GOT3 (cell line): ENCODE data around the gene CHST11.
"Not testable (repeated sequence)": the region's sequence is repeated elsewhere in the genome, so short reads cannot be mapped to it uniquely, and the experiment has no call there.

Experiments used
- DNase-seq: peaks from one replicate; lab custom pipeline; 2025; ENCODE audit warnings: mixed read lengths; lab: John Stamatoyannopoulos, UW

Gene CHST11

DNA sequence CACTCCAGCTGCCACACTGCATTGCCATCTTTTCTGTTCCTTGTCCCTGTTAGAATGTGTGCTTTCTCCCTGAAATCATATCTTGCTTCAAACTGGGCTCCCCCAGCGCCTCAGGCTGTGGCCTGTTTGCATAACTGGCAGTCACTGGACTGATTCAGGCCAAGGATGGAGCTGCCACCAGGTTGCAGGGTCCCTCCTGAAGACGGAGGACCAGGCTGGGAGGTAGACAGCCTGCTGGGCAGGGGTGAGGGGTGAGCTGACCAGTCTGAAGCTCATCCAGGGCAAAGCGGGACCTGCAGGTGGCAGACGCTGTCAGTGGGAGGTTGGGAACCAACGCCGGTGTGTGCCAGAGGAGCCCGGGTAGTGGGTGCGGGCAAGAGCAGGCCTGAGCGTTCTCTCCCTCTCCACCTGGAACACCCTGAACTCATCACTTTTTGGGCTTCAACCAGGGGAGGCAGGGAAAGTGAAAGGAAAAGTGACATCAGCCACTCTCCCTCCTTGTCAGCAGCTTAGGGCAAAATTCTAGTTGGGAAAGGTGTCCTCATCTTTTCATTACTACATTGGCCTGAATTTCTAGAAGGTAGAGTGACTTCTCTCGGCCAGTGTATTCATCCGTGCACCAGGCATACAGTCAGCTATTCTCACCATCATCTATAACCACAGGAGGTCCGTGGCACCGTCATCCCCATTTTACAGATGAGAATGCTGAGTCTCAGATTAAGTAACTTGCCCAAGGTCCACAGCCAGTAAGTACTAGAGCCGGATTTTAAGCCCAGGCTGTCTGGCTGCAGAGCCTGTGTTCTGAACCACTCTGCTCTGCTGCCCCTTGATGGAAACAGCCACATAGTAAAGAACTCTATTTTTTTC, 282.3 kb downstream of the CHST11 start:
- no peak for DNase-seq

DNA sequence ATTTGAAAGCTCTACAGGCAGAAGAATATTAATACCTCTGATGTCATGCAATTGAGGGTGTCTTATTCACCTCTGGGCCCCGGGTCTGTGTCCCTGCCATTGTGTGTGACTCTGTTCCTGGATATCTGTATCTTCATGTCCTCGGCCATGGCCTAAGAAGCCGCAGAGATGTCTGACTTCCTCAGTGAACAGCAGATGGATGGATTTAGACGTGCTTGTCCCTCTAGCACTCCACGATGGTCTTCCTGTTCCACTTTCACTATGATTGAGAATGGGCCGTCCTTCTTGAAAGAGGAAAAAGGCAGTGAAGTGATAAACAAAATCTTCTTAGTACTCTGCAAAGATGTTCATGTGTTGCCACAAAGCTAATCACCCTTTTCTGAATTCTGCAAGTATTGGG, 283.9 kb downstream of the CHST11 start:
- DNase-seq, result no peak

DNA sequence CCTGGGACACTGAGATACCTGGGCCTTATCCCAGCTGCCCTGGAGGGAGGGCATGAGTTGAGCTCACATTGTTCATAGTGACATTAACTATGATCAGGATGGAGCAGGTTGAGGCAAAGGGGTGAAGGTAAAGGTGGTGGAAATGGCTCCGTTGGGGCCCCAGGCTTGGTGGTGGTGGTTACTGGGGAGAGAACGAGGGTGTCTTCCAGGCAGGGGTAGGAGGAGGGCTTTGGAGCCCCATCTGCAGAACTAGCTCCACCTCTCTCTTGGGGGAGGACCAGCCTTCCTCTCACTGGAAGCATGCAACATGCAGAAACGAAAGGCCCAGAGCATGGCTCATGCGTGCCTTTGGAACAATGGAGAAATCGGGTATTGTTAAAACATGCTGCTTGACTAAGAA, 284.3 kb downstream of the CHST11 start:
- DNase-seq, result no peak

DNA sequence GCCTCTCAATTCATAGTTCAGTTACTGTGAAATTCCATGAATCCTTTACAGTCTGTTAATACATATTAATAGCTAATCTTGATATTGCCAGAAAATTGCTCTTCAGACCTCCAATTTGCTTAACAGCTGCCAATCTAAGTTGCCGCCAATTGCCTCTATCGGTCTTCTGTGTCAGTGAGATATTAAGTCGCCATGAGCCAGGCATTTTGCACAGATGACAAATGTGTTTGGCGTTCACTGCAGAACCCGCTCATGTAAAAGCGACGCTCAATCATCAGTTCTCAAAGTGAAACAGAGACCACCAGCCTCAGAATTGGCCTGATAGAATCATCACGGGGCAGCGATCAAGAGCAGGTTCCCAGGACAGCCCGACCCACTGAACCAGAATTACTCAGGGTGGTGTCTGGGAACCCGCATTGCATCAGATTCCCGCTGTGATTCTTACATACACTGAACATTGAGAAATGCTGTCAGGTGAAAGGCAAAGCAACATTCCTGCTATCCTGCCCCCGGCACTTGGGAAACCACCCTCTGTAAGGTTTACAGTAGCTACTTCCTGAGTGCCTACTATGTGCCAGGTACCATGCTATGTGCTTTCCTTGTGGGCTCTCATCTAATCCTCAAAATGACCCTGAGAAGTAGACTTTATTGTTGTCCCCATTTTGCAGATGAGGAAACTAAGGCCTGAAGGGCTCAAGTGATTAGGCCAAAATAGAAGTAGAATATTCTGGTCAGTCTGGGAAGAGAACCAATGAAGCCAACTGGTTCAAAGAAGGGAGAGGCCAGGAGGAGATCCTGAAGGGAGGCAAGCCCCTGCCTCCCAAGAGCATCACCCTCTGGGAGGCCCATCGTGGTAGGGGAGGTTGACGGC, 285.0 kb downstream of the CHST11 start:
- no peak for DNase-seq

DNA sequence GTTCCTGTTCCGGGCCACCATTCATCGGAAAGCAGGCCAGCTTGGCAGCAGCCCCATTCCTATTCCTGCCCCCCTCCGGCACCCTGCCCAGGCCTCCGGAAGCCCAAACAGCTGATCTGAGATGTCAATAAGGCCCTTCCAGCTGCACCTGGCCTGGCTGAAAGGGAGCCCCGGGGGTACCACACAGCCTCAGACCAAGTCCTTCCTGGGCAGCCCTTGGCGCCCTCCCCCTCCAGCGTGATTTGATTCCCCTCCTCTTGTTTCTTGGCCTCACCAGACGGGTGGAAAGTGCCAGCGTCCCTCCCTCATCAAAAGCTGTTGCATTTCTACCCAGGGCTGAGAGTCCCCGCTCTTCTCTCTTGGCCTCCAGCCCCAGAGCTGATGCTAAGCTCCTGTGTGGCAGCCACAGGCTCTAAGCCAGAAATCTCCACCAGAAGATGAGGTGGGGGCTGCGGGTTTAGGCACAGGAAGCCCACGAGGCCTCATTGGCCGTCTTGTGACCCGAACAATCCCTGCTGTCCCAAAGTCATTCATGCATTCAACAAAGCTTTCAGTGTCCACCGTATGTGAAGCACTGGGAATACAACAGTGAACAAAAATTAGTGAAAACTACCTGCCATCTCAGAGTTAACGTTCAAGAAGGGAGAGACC, 285.9 kb downstream of the CHST11 start:
- no peak for DNase-seq

DNA sequence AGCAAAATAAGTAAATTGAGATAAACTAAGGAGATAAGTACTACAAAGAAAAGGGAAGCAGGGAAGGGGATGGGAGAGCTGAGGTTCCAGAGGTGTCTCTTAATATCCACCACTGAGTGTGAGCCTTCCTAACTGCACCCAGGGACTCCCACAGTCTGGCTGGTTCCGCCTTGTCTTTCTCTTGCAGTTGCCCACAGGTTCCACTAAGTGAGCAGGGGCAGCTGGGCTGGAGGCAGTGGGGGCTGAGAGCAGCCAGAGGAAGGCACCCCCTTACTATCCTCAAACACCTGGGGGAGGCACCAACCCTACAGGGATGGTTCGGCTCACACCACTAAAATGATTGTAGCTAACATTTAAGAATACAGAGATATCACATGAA, 286.4 kb downstream of the CHST11 start:
- no peak for DNase-seq

DNA sequence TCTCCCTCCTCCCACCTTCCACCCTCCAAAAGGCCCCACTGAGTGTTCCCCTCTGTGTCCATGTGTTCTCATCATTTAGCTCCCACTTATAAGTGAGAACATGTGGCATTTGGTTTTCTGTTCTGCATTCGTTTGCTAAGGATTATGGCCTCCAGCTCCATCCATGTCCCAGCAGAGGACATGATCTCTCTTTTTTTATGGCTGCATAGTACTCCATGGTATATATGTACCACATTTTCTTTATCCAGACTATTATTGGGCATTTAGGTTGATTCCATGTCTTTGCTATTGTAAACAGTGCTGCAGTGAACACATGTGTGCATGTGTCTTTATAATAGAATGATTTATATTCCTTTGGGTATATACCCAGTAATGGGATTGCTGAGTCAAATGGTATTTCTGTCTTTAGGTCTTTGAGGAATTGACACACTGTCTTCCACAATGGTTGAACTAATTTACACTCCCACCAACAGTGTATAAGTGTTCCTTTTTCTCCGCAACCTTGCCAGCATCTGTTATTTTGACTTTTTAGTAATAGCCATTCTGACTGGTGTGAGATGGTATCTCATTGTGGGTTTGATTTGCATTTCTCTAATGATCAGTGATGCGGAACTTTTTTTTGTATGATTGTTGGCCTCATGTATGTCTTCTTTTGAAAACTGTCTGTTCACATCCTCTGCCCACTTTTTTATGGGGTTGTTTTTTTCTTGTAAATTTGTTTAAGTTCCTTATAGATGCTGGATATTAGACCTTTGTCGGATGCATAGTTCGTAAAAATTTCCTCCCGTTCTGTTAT, 287.2 kb downstream of the CHST11 start:
- DNase-seq, result not testable (repeated sequence)

DNA sequence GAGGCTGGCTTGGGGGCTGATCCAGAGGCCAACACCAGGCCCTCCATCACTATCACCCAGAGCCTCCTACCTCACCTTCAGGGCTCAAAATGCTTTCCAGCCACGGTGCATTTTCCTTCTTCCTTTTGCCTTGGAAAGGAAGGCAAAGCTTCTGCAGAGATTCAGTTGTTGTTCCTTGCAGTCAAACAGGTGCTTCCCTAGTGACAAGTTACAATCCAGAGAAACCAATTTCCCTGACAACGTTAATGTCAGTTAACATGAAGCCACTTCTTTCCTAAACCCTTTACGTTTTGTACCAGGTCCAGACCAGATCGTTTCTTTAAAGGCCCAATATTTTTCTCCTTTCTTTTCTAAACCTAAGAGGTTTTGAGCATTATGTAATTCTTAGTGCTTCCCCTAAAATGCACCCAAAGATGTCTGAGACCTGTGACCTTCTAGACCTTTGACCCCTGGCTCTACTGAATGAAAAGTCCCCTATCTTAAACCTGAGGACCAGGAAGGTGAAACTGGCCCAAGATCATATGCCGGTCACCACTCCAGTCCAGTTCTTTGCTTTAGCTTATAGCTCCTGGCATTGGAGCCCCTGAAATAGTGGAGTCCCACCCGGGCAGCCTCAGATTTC, 289.8 kb downstream of the CHST11 start:
- no peak for DNase-seq

DNA sequence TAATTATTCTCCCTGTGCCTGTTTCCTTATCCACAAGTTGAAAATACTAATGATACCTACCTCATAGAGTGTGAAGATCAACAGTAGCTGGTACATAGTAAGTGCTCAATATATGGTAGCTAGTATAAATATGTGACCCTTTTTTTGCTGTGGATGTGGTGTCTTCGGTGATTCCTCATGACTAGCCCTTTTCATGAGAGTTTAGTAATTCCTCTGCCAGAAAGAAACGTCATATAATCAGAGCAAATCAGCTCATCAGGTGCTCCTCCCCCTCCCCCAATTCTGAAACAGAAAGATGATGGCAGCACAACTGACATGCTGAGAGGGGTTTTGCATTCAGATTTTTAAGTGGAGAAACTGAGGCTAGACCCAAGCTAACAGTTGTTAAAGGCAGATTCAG, 290.6 kb downstream of the CHST11 start:
- no peak for DNase-seq

DNA sequence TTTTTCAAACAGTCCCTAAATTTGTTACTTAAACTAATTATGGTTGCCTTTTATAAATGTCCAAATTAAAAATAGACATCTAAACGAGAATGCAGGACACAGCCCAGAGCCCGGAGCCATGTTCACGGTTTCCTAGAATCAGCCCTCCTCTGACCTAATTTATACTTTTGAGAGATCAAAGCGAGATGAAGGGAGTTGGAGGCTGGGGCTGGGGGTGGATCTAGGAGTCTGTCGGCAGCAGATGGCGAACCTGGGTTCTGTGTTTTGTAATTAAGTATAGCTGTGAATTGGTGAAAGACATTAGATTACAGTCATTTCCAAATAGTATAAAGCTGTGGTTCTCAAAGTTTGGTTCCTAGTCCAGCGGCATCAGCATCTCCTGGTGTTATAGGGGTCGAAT, 291.2 kb downstream of the CHST11 start:
- DNase-seq, result no peak

DNA sequence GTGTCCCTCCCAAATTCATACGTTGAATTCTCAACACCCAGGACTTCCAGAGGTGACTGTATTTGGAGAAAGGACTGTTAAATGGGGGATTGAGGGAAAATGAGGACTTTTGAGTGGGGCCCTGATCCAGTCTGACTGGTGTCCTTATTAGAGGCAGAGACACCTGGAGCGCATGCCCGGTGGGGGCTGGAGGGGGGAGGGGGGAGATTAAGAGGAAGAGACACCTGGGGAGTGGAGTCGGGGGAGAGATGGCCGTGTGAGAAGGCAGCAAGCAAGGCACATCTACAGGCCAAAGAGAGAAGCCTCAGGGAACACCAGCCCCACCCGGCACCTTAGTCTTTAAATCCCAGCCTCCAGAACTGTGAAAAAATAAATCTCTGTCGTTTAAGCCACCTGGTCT, 291.6 kb downstream of the CHST11 start:
- DNase-seq, result no peak

DNA sequence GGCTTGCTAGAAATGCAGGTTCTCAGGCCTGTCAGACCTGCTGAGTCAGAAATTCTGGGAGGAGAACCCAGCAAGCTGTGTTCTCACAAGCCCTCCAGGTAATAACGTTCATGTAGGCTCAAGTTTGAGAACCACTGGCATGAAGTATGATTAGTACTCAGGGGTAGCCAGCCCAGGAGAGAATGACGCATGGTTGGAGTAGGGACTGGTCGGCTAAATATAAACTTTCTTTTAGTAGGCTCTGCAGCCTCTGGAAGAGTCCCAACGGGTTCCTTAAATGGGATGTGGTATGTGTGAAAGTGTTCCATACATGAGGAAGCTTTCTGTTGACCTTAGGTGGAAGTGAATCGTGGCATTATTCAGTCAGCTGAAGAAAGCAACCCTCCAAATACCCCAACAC, 292.0 kb downstream of the CHST11 start:
- DNase-seq, result no peak

DNA sequence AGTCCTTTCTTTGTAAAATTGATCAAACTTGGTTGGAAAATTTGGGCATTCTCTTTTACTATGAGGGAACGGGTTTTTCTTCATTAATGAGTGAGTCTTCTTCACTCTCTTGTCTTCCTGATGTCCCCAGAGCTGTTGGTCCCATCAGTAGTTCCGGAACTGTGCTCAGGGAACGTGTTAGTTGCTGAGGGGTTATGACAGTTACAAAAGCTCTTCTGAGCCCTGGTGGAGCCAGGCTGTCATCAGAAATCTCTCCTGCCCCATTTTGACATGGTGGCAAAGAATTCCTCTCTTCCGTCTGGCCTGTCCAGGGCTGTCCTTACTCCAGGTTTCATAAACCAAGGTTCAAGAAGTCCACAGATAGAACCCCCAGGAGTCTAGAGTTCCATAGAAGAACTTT, 292.8 kb downstream of the CHST11 start:
- no peak for DNase-seq

DNA sequence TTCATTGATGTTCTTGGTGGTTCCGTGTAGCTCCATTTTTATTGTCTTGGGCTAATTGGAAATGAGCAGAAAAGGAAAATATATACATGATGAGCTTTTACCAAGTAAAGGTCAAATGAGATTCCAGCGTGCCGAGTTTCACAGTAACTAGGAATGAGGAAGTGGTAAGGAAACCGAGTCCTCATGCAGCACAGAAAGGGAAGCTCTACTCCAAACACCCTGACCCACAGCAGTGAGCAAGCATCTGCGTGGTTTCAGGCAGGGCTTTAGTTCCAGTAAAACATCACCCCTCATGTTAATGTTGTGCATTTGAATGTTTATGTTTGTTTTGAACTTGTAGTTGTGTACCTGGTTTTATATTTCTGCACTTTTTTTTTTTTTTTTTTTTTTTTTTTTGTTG, 293.3 kb downstream of the CHST11 start:
- no peak for DNase-seq

DNA sequence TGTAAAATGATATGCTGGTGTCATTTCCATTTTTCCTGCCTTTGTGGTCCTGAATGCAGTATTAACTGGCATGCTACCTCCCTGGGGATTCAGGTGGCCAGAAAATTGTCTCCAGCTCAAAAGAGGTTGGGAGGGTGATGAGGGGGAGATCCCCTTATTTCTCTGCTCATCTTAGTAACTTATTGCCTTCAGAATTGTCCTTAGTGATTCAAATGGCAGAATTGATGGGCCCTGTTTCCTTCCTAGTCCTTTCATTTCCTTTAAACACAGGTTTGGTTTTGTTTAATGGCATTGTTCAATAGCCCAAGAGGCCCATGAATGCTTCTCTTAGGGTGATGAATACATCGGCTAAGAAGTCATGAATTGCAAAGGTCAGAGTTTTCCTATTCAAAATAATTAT, 294.4 kb downstream of the CHST11 start:
- DNase-seq, result no peak

DNA sequence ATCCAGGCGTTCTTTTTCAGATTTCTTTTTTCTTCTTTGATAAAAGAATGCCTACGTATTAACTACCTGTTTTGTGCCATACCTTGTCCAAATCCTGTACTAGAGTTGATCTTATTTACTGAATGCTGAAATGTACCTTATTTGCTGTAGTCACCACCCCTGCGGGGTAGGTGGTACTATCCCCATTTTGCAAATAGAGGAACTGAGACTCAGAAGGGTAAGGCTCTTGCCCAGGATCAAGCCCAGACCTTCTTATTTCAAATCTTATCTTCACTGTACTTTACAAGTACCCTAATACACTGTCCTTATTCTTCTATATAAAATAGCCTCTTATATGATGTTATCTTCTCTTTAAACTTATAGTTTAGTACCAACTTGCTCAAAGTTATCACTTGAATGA, 294.8 kb downstream of the CHST11 start:
- DNase-seq, result no peak

DNA sequence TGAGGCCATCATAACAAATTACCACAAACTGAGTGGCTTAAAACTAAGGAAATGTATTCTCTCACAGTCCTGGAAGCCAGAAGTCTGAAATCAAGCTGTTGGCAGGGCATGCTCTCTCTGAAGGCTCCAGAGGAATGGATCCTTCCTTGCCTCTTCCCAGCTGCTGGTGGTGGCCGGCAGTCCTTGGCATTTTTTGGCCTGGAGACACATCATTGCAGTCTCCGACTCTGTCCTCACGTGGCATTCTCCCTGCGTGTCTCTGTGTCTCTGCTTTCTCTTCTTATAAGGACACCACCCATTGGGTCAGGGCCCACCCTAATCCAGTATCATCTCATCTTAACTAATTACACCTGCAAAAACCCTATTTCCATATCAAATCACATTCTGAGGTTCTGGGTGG, 295.3 kb downstream of the CHST11 start:
- no peak for DNase-seq

DNA sequence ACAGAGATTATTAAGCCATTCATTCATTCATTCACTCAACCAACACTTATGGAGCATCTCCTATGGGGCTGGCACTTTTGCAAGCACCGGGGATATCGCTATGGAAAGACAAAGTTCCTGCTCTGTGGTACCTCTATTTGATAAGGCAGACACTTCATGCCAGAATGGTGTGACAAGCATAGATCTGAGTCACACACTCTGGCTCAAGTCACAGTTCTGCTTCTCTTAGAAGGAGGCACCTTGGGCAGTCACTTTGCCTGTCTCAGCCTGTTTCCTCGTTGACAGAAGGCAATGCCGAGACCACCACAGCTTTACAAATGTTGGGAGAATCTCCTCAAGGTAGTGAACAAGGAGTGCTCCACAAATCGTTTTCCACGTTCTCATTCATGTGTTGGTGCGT, 296.1 kb downstream of the CHST11 start:
- DNase-seq, result no peak

DNA sequence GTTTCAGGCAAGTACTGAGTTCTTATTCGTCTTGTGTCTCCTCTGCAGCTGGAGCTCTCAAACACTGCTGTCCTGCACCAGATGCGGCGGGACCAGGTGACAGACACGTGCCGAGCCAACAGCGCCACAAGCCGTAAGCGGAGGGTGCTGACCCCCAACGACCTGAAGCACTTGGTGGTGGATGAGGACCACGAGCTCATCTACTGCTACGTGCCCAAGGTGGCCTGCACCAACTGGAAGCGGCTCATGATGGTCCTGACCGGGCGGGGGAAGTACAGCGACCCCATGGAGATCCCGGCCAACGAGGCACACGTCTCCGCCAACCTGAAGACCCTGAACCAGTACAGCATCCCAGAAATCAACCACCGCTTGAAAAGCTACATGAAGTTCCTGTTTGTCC, 300.2 kb downstream of the CHST11 start:
- DNase-seq, result no peak

DNA sequence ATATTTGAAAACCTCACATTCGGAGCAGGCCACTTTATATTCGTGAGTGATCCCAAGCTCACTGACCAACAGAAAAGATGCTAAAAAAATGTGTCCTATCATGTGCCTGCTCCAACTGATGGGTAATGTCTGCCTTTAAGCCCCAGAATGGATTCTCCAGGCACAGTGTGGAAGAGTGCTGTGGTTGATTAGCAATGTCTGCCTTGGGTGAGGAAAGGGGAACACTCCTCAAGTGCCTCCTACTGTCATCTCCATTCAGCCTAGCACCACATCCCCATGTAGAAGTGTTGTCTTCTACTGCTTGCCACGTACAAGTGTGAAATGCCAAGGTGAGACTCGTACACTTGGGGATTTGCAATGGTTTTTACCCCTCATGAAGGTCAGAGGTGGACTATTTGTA, 302.0 kb downstream of the CHST11 start:
- no peak for DNase-seq

DNA sequence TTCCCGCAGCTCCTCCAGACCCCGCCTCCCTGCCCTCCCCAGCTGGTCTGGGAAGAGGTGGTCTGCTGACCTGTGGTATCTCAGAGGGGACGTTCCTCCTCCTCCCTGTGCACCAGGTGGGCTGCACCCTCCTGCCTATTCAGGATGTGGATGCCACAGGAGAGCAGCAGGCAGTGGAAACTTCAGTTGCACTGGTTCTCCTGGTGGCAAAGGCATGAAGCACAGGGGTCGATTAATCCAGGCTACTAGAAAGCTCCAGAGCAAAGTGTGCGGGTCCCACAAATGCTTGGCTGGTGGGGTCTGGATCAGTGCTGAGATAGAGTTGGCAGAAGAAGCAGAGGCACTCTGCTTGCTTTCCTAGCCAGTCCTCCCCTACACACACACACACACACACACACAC, 304.3 kb downstream of the CHST11 start:
- no peak for DNase-seq

DNA sequence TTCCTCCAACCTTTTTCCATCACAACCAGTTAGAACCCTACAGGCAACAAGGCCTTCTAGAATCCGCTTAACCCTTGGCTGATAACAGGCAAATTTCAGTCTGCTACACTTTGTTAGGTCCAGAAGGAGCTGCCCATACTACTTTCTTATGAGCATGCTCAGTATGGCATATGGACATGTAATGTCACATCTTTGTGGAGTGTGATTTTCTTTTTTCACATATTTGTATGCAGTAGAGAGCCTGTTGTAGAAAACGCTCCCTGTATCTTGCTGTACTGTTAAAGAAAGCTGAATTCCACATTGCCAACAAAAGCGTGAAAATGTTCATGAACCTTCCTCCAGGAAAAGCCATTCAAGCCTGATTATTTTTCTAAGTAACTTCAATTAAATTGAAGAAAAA, 304.9 kb downstream of the CHST11 start:
- no peak for DNase-seq
